Measurements from ENCODE around the gene SFTA2. TPM values are rescaled to one million over a fixed set of nuclear protein-coding genes. Genes with fewer than 3 reads are reported as not detected.

The SFTA2 gene
- total and polyA plus RNA-seq, 11 donors = not detected

- peaks cover 0 to 3% (median 0%) of the 10 kb centered on the region in 9 donors for H3K27me3 ChIP-seq
- H3K4me1 ChIP-seq = peaks cover 9 to 51% (median 34%) of the 10 kb centered on the region in 12 donors
- no peak for ATAC-seq
- intact Hi-C loops (cut with DNase I) = loop anchor here in 4 of 10 donors (5.0 to 10.0 kb wide), 4 partner anchors 148 to 206 kb away; partner anchors contain the start of gene PPP1R18 (in 1 of the 4)
- H3K36me3 ChIP-seq = no peaks in the 10 kb centered on the region
- peak overlapping the region in 10 of 12 donors; percentile 50 to 88 (median 82) for H3K27ac ChIP-seq
- no peaks in the 10 kb centered on the region for H3K9me3 ChIP-seq
- WGBS, 4 donors = 67 to 72% (median 69%) methylated on average over 10 to 15 of the region's 15 CpGs
- DNase-seq = no peak
- peak overlapping the region in 4 of 12 donors; percentile 65 to 79 (median 70) for H3K4me3 ChIP-seq
- TF ChIP-seq, protein P1, sequence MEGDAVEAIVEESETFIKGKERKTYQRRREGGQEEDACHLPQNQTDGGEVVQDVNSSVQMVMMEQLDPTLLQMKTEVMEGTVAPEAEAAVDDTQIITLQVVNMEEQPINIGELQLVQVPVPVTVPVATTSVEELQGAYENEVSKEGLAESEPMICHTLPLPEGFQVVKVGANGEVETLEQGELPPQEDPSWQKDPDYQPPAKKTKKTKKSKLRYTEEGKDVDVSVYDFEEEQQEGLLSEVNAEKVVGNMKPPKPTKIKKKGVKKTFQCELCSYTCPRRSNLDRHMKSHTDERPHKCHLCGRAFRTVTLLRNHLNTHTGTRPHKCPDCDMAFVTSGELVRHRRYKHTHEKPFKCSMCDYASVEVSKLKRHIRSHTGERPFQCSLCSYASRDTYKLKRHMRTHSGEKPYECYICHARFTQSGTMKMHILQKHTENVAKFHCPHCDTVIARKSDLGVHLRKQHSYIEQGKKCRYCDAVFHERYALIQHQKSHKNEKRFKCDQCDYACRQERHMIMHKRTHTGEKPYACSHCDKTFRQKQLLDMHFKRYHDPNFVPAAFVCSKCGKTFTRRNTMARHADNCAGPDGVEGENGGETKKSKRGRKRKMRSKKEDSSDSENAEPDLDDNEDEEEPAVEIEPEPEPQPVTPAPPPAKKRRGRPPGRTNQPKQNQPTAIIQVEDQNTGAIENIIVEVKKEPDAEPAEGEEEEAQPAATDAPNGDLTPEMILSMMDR (IDR thresholded peaks at IDR 0.05) = no peak
- TF ChIP-seq POLR2A (IDR thresholded peaks at IDR 0.05) = no peak
These were observed 48.9 kb downstream of the SFTA2 start for GRCh38 chr6:30882759-30883684.

DNA sequence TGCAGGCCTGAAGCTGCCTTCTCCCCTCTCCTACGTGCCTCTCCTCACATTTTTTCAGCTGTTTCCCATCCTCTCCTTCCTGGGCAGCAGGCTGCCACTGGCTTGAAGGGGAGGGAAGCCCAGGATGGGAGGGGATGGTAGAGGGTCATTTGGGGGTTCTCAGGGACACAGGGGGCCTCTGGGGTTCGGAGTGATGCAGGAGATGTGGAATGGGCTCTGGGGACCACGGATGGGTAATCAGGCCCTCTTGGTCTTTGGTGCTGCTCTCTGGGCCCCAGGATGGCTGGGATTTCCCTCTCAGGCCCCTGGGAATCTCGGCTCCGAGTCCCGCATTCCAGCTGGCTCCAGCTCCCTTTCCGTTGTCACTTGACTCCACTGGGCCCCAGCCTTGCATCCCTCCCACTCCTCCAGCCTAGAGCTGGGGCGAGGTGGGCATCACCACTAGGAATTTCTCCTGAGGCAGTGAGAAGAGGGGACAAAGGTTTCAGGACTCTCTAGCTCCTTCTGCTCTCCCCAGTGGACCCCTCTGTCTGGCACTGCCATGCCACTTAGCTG, 49.7 kb downstream of the SFTA2 start:
- Histone ChIP-seq H3K27me3 (peaks cover 0 to 3% (median 0%) of the 10 kb centered on the region in 9 donors), H3K4me1 (peaks cover 9 to 57% (median 38%) of the 10 kb centered on the region in 12 donors), H3K36me3 (no peaks in the 10 kb centered on the region), H3K9me3 (no peaks in the 10 kb centered on the region), H3K27ac (peak overlapping the region in 10 of 12 donors; percentile 13 to 88 (median 82)), H3K4me3 (no peak overlapping the region)
- TF ChIP-seq, protein P1 (IDR thresholded peaks at IDR 0.05) = no peak
- no peak for TF ChIP-seq POLR2A (IDR thresholded peaks at IDR 0.05)
- whole genome bisulfite sequencing, 4 donors = 29 to 45% (median 39%) methylated on average over 7 to 8 of the region's 8 CpGs
- ATAC-seq (no peak), DNase-seq (no peak)
- intact Hi-C loops (cut with DNase I) = loop anchor here in 4 of 10 donors (5.0 to 10.0 kb wide), 4 partner anchors 147 to 205 kb away; partner anchors contain the start of gene PPP1R18 (in 1 of the 4)

DNA sequence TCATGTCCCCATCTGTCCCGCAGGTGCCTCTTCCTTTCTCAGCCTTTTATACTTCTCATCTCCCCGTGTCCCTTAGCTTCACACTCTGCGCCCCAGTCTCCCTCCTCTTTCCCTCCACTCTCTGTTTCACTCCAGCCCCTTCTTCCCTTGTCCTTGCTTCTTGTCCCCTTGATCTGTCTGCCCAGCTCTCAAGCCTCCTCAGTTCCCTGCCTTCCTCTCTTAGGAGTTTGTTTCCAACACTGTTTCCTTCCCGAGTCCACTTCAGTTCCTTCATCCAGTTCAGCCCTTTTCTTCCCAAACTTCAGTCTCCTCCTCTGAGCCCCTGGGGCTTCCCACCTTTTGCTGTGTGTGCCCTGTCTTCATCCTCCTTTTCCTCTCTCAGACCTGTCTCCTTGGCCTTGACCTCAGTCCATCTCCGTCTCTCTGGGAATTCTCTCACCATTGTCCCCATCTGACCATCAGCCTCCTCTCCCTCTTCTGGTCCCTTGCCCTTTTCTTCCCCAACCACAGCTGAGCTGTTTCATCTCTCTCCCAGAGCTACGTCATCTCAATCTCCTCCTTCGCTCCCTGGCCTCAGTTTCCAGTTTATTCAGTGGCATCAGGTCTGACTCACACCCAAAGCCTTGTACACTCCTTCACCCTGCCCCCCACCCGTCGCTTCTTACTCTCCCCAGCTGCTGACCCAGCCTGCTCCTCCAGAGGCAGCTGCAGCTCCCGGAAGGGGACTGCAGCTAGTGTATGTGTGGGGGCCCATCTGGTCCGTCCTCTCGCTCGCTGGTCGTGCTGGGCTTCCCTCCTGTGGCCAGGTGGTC, 50.4 kb downstream of the SFTA2 start:
- peak overlapping the region in 6 of 12 donors; percentile 43 to 88 (median 80) for H3K27ac ChIP-seq
- H3K4me1 ChIP-seq = peaks cover 9 to 56% (median 39%) of the 10 kb centered on the region in 12 donors
- H3K27me3 ChIP-seq = peaks cover 0 to 3% (median 0%) of the 10 kb centered on the region in 9 donors
- H3K9me3 ChIP-seq = no peaks in the 10 kb centered on the region
- no peak overlapping the region for H3K4me3 ChIP-seq
- TF ChIP-seq POLR2A (IDR thresholded peaks at IDR 0.05) = no peak
- TF ChIP-seq, protein P1 (IDR thresholded peaks at IDR 0.05) = no peak
- WGBS, 4 donors = 74 to 81% (median 76%) methylated on average over 14 of the region's 14 CpGs
- peak in 1 of 5 donors; percentile 46 for DNase-seq
- peak in 1 of 4 donors; percentile 16 for ATAC-seq
- H3K36me3 ChIP-seq = no peaks in the 10 kb centered on the region
- intact Hi-C loops (cut with DNase I) = loop anchor here in 4 of 10 donors (5.0 to 10.0 kb wide), 4 partner anchors 147 to 204 kb away; partner anchors contain the start of gene PPP1R18 (in 1 of the 4)

Small RNAs within 50 kb of the gene (microRNA-seq; reads per million reads assigned to microRNA genes)
- 0 to 0.45 (median 0.21) reads per million in 4 donors for gene MIR4640

Other genes with a start within 250 kb of the SFTA2 start
- 10 to 100 TPM; 11.9 to 77.2 (median 18.5) TPM for gene PPP1R18, start 245.5 kb downstream of the SFTA2 start, total RNA-seq
- 10 to 100 TPM; 19.4 to 21.8 TPM for gene PPP1R18, start 245.5 kb downstream of the SFTA2 start, polyA plus RNA-seq
- gene NRM, start 241.2 kb downstream of the SFTA2 start, total RNA-seq = 1 to 10 TPM; 2.2 to 9.6 (median 3.9) TPM
- 1 to 10 TPM; 5.6 to 8.6 TPM for gene NRM, start 241.2 kb downstream of the SFTA2 start, polyA plus RNA-seq
- 10 to 100 TPM; 10.6 to 25.0 (median 17.5) TPM for gene MDC1, start 214.9 kb downstream of the SFTA2 start, total RNA-seq
- 10 to 100 TPM in 1 of 2 donors, 1 to 10 TPM in 1; 8.6 to 13.9 TPM for gene MDC1, start 214.9 kb downstream of the SFTA2 start, polyA plus RNA-seq
- gene TUBB, start 211.8 kb downstream of the SFTA2 start, total RNA-seq = 100 to 1,000 TPM; 183 to 474 (median 238) TPM
- gene TUBB, start 211.8 kb downstream of the SFTA2 start, polyA plus RNA-seq = 100 to 1,000 TPM; 195 to 497 TPM
- gene FLOT1, start 189.5 kb downstream of the SFTA2 start, total RNA-seq = 100 to 1,000 TPM; 166 to 282 (median 211) TPM
- 100 to 1,000 TPM; 291 to 310 TPM for gene FLOT1, start 189.5 kb downstream of the SFTA2 start, polyA plus RNA-seq
- gene IER3, start 187.6 kb downstream of the SFTA2 start, total RNA-seq = 100 to 1,000 TPM in 2 of 9 donors, 10 to 100 TPM in 6, 1 to 10 TPM in 1; 8.7 to 127 (median 69.8) TPM
- 100 to 1,000 TPM in 1 of 2 donors, 10 to 100 TPM in 1; 33.3 to 119 TPM for gene IER3, start 187.6 kb downstream of the SFTA2 start, polyA plus RNA-seq
- 10 to 100 TPM; 18.0 to 50.0 (median 38.4) TPM for gene DDR1, start 47.7 kb downstream of the SFTA2 start, total RNA-seq
- 10 to 100 TPM; 11.8 to 14.1 TPM for gene DDR1, start 47.7 kb downstream of the SFTA2 start, polyA plus RNA-seq
- 10 to 100 TPM in 7 of 9 donors, 1 to 10 TPM in 2; 4.2 to 19.9 (median 14.5) TPM for gene GTF2H4, start 24.0 kb downstream of the SFTA2 start, total RNA-seq
- gene GTF2H4, start 24.0 kb downstream of the SFTA2 start, polyA plus RNA-seq = 10 to 100 TPM; 14.7 to 22.4 TPM
- 10 to 100 TPM; 10.7 to 28.5 (median 18.8) TPM for gene VARS2, start 17.9 kb downstream of the SFTA2 start, total RNA-seq
- 10 to 100 TPM; 12.1 to 19.7 TPM for gene VARS2, start 17.9 kb downstream of the SFTA2 start, polyA plus RNA-seq
- under 1 TPM in 1 of 9 donors, not detected in 8; 0.11 TPM for gene MUCL3, start 8.8 kb upstream of the SFTA2 start, total RNA-seq
- gene MUCL3, start 8.8 kb upstream of the SFTA2 start, polyA plus RNA-seq = under 1 TPM in 1 of 2 donors, not detected in 1; 0.03 TPM
- gene MUC21, start 51.5 kb upstream of the SFTA2 start, total RNA-seq = not detected
- gene MUC21, start 51.5 kb upstream of the SFTA2 start, polyA plus RNA-seq = under 1 TPM in 1 of 2 donors, not detected in 1; 0.10 TPM
- gene MUC22, start 78.3 kb upstream of the SFTA2 start, total RNA-seq = under 1 TPM in 8 of 9 donors, not detected in 1; 0.06 to 0.49 (median 0.20) TPM
- gene MUC22, start 78.3 kb upstream of the SFTA2 start, polyA plus RNA-seq = under 1 TPM; 0.01 to 0.34 TPM
- gene C6orf15, start 180.4 kb upstream of the SFTA2 start, total RNA-seq = not detected
- not detected for gene C6orf15, start 180.4 kb upstream of the SFTA2 start, polyA plus RNA-seq
- 1 to 10 TPM in 7 of 9 donors, under 1 TPM in 2; 0.63 to 5.5 (median 2.9) TPM for gene PSORS1C1, start 182.6 kb upstream of the SFTA2 start, total RNA-seq
- 1 to 10 TPM in 1 of 2 donors, under 1 TPM in 1; 0.37 to 5.8 TPM for gene PSORS1C1, start 182.6 kb upstream of the SFTA2 start, polyA plus RNA-seq
- gene CDSN, start 188.3 kb upstream of the SFTA2 start, total RNA-seq = under 1 TPM in 1 of 9 donors, not detected in 8; 0.56 TPM
- gene CDSN, start 188.3 kb upstream of the SFTA2 start, polyA plus RNA-seq = under 1 TPM in 1 of 2 donors, not detected in 1; 0.15 TPM
- not detected for gene PSORS1C2, start 206.9 kb upstream of the SFTA2 start, total RNA-seq
- gene PSORS1C2, start 206.9 kb upstream of the SFTA2 start, polyA plus RNA-seq = not detected
- gene CCHCR1, start 225.6 kb upstream of the SFTA2 start, total RNA-seq = 10 to 100 TPM in 6 of 9 donors, 1 to 10 TPM in 3; 6.0 to 16.4 (median 12.5) TPM
- 10 to 100 TPM in 1 of 2 donors, 1 to 10 TPM in 1; 10.0 to 10.3 TPM for gene CCHCR1, start 225.6 kb upstream of the SFTA2 start, polyA plus RNA-seq
- gene TCF19, start 226.4 kb upstream of the SFTA2 start, total RNA-seq = 10 to 100 TPM in 1 of 9 donors, 1 to 10 TPM in 8; 1.8 to 12.9 (median 2.7) TPM
- gene TCF19, start 226.4 kb upstream of the SFTA2 start, polyA plus RNA-seq = 1 to 10 TPM; 1.8 to 2.6 TPM
- gene POU5F1, start 238.5 kb upstream of the SFTA2 start, total RNA-seq = 1 to 10 TPM in 1 of 9 donors, under 1 TPM in 7, not detected in 1; 0.16 to 1.3 (median 0.31) TPM
- gene POU5F1, start 238.5 kb upstream of the SFTA2 start, polyA plus RNA-seq = under 1 TPM; 0.72 to 0.91 TPM